DND-41 (cell line): ENCODE data around the gene CLPTM1L.

Experiments used
- ATAC-seq: fragments of 200-7000 bp; cut with Tn5 transposase; 3 replicates; pipeline ENCODE4 v1.9.1; 2021; ENCODE audit warnings: low read depth; ENCODE audit not compliant: insufficient read depth
- DNase-seq: peaks from one replicate; pipeline ENCODE4 v3.0.0-alpha.2; 2020
- H2AFZ ChIP-seq: 2 replicates; pipeline ENCODE4 v1.6.0; 2012; ENCODE audit warnings: low read depth, low read length
- H3K27ac ChIP-seq: 2 replicates; pipeline ENCODE4 v1.5.1; 2012; ENCODE audit warnings: low read length, inconsistent platforms
- H3K27me3 ChIP-seq: fragments of 200-600 bp; sonication (generic); 2 replicates; pipeline ENCODE4 v1.6.0; 2012; ENCODE audit warnings: low read length, mild to moderate bottlenecking, inconsistent platforms; ENCODE audit not compliant: insufficient read depth, poor library complexity
- H3K36me3 ChIP-seq: 2 replicates; pipeline ENCODE4 v1.5.1; 2012; ENCODE audit warnings: low read length, inconsistent platforms; ENCODE audit not compliant: insufficient read depth
- H3K4me1 ChIP-seq: 2 replicates; pipeline ENCODE4 v1.5.1; 2012; ENCODE audit warnings: mild to moderate bottlenecking, low read length; ENCODE audit not compliant: insufficient read depth
- H3K4me2 ChIP-seq: 2 replicates; pipeline ENCODE4 v1.6.0; 2012; ENCODE audit warnings: mild to moderate bottlenecking, moderate library complexity, low read length, inconsistent platforms; ENCODE audit not compliant: insufficient read depth
- H3K4me3 ChIP-seq, 2 experiments: fragments of 200-600 bp in 1 of 2; shearing (Covaris generic) in 1 of 2; 2 replicates each; pipeline ENCODE4 v1.5.1; 2012 to 2016; ENCODE audit warnings: inconsistent platforms in 2 of 2, low read length in 2 of 2, mild to moderate bottlenecking in 2 of 2, low read depth in 1 of 2, moderate library complexity in 1 of 2
- H3K79me2 ChIP-seq: 2 replicates; pipeline ENCODE4 v1.6.0; 2012; ENCODE audit warnings: low read length, inconsistent platforms; ENCODE audit not compliant: insufficient read depth
- H3K9ac ChIP-seq: 2 replicates; pipeline ENCODE4 v1.6.0; 2012; ENCODE audit warnings: low read depth, mild to moderate bottlenecking, inconsistent platforms, low read length, moderate library complexity
- H3K9me3 ChIP-seq: 2 replicates; pipeline ENCODE4 v1.5.1; 2012; ENCODE audit warnings: low read length, moderate library complexity, mild to moderate bottlenecking, inconsistent platforms; ENCODE audit not compliant: insufficient read depth, severe bottlenecking
- H4K20me1 ChIP-seq: 2 replicates; pipeline ENCODE4 v1.6.0; 2012; ENCODE audit warnings: low read length; ENCODE audit not compliant: insufficient read depth
- CTCF ChIP-seq: IDR thresholded peaks from 2 replicates; pipeline ENCODE4 v1.5.1; 2012; ENCODE audit warnings: borderline replicate concordance, low read length, moderate library complexity, mild to moderate bottlenecking; ENCODE audit not compliant: poor library complexity, severe bottlenecking; ENCODE audit errors: extremely low read depth
- EZH2 ChIP-seq: IDR thresholded peaks from 3 replicates; pipeline ENCODE4 v1.6.1; 2012; ENCODE audit warnings: borderline replicate concordance, low read depth, mild to moderate bottlenecking, moderate library complexity, low read length, inconsistent platforms; ENCODE audit not compliant: severe bottlenecking

CLPTM1L gene

GRCh38 chr5:1367149-1367548 is 22.2 kb upstream of the CLPTM1L start:
- DNase-seq: no peak
- peaks cover 5% of the 10 kb centered on the region for H3K27me3 ChIP-seq
- ATAC-seq: no peak
- H3K4me3 ChIP-seq: no peak overlapping the region
- no peaks in the 10 kb centered on the region for H3K79me2 ChIP-seq
- no peaks in the 10 kb centered on the region for H4K20me1 ChIP-seq
- H3K27ac ChIP-seq: no peak overlapping the region
- H3K36me3 ChIP-seq: no peaks in the 10 kb centered on the region
- no peak overlapping the region for H3K4me2 ChIP-seq
- H3K9me3 ChIP-seq: no peaks in the 10 kb centered on the region
- H3K4me1 ChIP-seq: peaks cover 5% of the 10 kb centered on the region
- H2AFZ ChIP-seq: no peak overlapping the region
- TF ChIP-seq CTCF: no peak
- TF ChIP-seq EZH2: no peak
- no peak overlapping the region for H3K9ac ChIP-seq

- ATAC-seq (no peak), DNase-seq (no peak)
- TF ChIP-seq CTCF: no peak
- no peak for TF ChIP-seq EZH2
- Histone ChIP-seq H4K20me1 (no peaks in the 10 kb centered on the region), H2AFZ (no peak overlapping the region), H3K4me2 (no peak overlapping the region), H3K36me3 (no peaks in the 10 kb centered on the region), H3K79me2 (no peaks in the 10 kb centered on the region), H3K27ac (no peak overlapping the region), H3K4me1 (peaks cover 5% of the 10 kb centered on the region), H3K4me3 (no peak overlapping the region), H3K27me3 (peaks cover 5% of the 10 kb centered on the region), H3K9me3 (no peaks in the 10 kb centered on the region), H3K9ac (no peak overlapping the region)
These were observed 21.6 kb upstream of the CLPTM1L start for GRCh38 chr5:1366514-1366913.

- ATAC-seq: no peak
- Histone ChIP-seq H3K27ac (no peak overlapping the region), H3K4me1 (peaks cover 5% of the 10 kb centered on the region), H3K4me2 (no peak overlapping the region), H4K20me1 (no peaks in the 10 kb centered on the region), H3K4me3 (no peak overlapping the region), H3K9ac (no peak overlapping the region), H3K36me3 (no peaks in the 10 kb centered on the region), H3K79me2 (no peaks in the 10 kb centered on the region), H3K9me3 (no peaks in the 10 kb centered on the region), H3K27me3 (peaks cover 5% of the 10 kb centered on the region), H2AFZ (no peak overlapping the region)
- no peak for DNase-seq
- TF ChIP-seq CTCF (no peak), EZH2 (no peak)
These were observed 19.3 kb upstream of the CLPTM1L start for GRCh38 chr5:1364211-1364610.

- DNase-seq: no peak
- Histone ChIP-seq H3K4me2 (no peak overlapping the region), H3K9ac (no peak overlapping the region), H3K9me3 (no peaks in the 10 kb centered on the region), H3K79me2 (no peaks in the 10 kb centered on the region), H4K20me1 (no peaks in the 10 kb centered on the region), H3K4me3 (no peak overlapping the region), H3K27me3 (peaks cover 5% of the 10 kb centered on the region), H3K4me1 (peaks cover 5% of the 10 kb centered on the region), H3K36me3 (no peaks in the 10 kb centered on the region), H2AFZ (no peak overlapping the region), H3K27ac (no peak overlapping the region)
- ATAC-seq: no peak
- TF ChIP-seq CTCF: no peak
- TF ChIP-seq EZH2: no peak
These were observed 18.7 kb upstream of the CLPTM1L start for GRCh38 chr5:1363581-1363980.
